Mononuclear cell (primary cell): ENCODE results near the gene ATP2A1. TPM values are rescaled to one million over a fixed set of nuclear protein-coding genes. Genes with fewer than 3 reads are reported as not detected.

Experiments
- H3K27me3 ChIP-seq: 2 replicates; pipeline ENCODE4 v1.6.0; 2011; ENCODE audit warnings: low read length, control low read depth; ENCODE audit not compliant: insufficient read depth
- H3K4me1 ChIP-seq: 2 replicates; pipeline ENCODE4 v1.5.1; 2011; ENCODE audit warnings: mild to moderate bottlenecking, low read length, control low read depth; ENCODE audit not compliant: insufficient read depth
- H3K4me3 ChIP-seq: 2 replicates; pipeline ENCODE4 v1.5.1; 2011; ENCODE audit warnings: mild to moderate bottlenecking, low read length, moderate library complexity
- H3K9me3 ChIP-seq: 2 replicates; pipeline ENCODE4 v1.5.1; 2011; ENCODE audit warnings: low read depth, mild to moderate bottlenecking, control low read depth, low read length
- total RNA-seq: library from RNA; depleted of rRNA; stranded (reverse); fragments of >200 nt; gene quantifications from one replicate; pipeline ENCODE4 v1.2.3, GENCODE V29; 2012

The ATP2A1 gene
- total RNA-seq, 1 donor = 0.52 TPM

GRCh38 chr16:28903344-28904042 is 25.2 kb downstream of the ATP2A1 start:
- no peaks in the 10 kb centered on the region for H3K4me1 ChIP-seq
- H3K4me3 ChIP-seq = no peak overlapping the region

DNA sequence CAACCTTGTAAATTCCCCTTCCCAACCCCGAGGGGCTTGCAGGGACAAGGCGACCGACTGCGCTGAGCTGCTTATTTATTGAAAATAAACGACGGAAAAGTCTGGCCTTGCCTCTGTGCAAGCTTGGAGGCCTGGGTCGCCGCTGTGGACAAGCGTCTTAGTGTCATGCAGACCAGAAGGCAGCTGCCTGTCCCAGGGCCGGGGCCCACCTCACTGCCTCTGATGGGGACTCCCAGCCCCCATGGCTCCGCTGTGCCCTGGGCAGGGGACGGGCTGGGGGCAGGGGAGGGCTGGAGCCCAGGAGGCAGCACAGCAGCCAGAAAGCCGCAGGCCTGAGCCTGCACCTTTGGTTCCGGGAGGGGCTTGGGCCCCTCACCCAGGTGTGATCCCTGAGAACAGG is 26.1 kb downstream of the ATP2A1 start:
- Histone ChIP-seq H3K4me1 (no peaks in the 10 kb centered on the region), H3K9me3 (no peaks in the 10 kb centered on the region), H3K27me3 (no peaks in the 10 kb centered on the region), H3K4me3 (no peak overlapping the region)

More at GRCh38 chr16:28903344-28904042, 25.2 kb downstream of the ATP2A1 start:
- H3K27me3 ChIP-seq = no peaks in the 10 kb centered on the region
- no peaks in the 10 kb centered on the region for H3K9me3 ChIP-seq

GRCh38 chr16:28904828-28905227 is 26.5 kb downstream of the ATP2A1 start:
- H3K4me1 ChIP-seq = no peaks in the 10 kb centered on the region
- H3K4me3 ChIP-seq = no peak overlapping the region
- no peaks in the 10 kb centered on the region for H3K27me3 ChIP-seq
- H3K9me3 ChIP-seq = no peaks in the 10 kb centered on the region

GRCh38 chr16:28905229-28905754 is 27.0 kb downstream of the ATP2A1 start:
- H3K4me1 ChIP-seq = no peaks in the 10 kb centered on the region
- H3K27me3 ChIP-seq = no peaks in the 10 kb centered on the region
- no peaks in the 10 kb centered on the region for H3K9me3 ChIP-seq
- no peak overlapping the region for H3K4me3 ChIP-seq

DNA sequence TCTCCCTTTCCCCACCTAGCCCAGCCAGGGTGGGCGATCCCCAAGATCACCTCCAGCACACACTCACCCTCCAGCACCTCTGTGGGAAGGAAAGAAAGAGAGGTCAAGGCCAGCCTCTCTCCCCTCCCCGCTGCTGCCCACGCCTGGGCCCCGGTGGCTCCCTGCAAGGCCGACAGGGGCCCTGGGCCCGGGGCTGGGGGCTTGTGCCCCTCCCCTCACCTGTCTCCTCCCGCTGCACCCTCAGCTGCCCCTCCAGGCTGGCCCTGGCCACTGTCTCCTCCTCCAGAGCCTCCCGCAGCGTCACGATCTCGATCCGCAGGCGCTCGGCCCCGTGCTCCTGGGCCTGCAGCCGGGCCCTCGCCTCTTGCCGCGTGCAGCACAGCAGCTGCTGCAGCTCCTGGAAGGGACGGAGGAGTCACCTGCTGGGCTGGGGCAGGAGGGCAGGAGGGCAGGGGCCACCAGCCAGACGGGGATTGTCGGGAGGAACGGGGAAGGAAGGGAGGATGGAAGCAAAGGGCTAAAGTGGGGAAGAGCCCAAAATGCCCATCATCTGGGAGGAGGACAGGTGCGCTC is 27.6 kb downstream of the ATP2A1 start:
- Histone ChIP-seq H3K9me3 (no peaks in the 10 kb centered on the region), H3K4me1 (no peaks in the 10 kb centered on the region), H3K4me3 (no peak overlapping the region), H3K27me3 (no peaks in the 10 kb centered on the region)

- Histone ChIP-seq H3K9me3 (no peaks in the 10 kb centered on the region), H3K27me3 (no peaks in the 10 kb centered on the region), H3K4me3 (no peak overlapping the region), H3K4me1 (no peaks in the 10 kb centered on the region)
These were observed 32.1 kb downstream of the ATP2A1 start for GRCh38 chr16:28910086-28911031.

DNA sequence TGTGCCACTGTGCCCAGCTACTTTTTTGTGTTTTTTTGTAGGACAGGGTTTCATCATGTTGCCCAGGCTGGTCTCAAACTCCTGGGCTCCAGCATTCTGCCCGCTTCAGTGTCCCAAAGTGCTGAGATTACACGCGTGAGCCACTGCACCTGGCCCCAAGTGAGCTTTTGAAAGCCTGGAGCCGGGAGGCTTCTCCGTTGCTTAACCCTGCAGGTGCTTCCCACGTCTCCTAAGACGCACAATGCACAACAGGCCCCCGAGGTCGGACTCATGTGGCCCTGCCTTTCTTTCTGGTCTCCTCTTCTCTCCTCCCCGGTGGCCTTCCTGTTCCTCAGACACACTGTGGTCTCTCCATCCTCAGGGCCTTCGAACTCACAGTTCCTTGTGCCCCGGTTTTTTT is 34.3 kb downstream of the ATP2A1 start:
- Histone ChIP-seq H3K4me3 (no peak overlapping the region), H3K27me3 (no peaks in the 10 kb centered on the region), H3K4me1 (no peaks in the 10 kb centered on the region), H3K9me3 (no peaks in the 10 kb centered on the region)

- no peak overlapping the region for H3K4me3 ChIP-seq
- no peaks in the 10 kb centered on the region for H3K4me1 ChIP-seq
- H3K27me3 ChIP-seq = no peaks in the 10 kb centered on the region
- H3K9me3 ChIP-seq = no peaks in the 10 kb centered on the region
These were observed 35.8 kb downstream of the ATP2A1 start for GRCh38 chr16:28913946-28914724.

- H3K9me3 ChIP-seq = no peaks in the 10 kb centered on the region
- no peaks in the 10 kb centered on the region for H3K27me3 ChIP-seq
- H3K4me1 ChIP-seq = no peaks in the 10 kb centered on the region
- H3K4me3 ChIP-seq = no peak overlapping the region
These were observed 36.9 kb downstream of the ATP2A1 start for GRCh38 chr16:28915181-28915580.

DNA sequence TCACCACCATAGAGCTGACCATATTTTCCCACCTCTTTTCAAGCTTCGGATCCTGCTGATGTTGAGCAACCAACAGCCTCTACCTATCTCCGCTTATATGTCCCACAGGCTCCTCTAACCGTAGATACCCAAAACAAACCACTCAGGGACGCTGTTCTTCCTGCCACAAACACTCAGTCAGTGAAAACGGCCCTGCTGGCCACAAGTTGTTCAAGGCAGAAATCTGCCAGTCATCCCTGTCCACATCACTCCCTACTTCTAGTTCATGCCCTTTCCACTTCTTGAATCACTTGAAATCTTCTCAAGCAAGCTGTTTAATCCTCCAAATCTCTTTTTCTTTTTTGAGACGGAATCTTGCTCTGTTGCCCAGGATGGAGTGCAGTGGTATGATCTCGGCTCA is 38.8 kb downstream of the ATP2A1 start:
- Histone ChIP-seq H3K9me3 (no peaks in the 10 kb centered on the region), H3K27me3 (no peaks in the 10 kb centered on the region), H3K4me1 (no peaks in the 10 kb centered on the region), H3K4me3 (no peak overlapping the region)

GRCh38 chr16:28918698-28919097 is 40.4 kb downstream of the ATP2A1 start:
- Histone ChIP-seq H3K9me3 (no peaks in the 10 kb centered on the region), H3K4me3 (no peak overlapping the region), H3K4me1 (peaks cover 11% of the 10 kb centered on the region), H3K27me3 (no peaks in the 10 kb centered on the region)

DNA sequence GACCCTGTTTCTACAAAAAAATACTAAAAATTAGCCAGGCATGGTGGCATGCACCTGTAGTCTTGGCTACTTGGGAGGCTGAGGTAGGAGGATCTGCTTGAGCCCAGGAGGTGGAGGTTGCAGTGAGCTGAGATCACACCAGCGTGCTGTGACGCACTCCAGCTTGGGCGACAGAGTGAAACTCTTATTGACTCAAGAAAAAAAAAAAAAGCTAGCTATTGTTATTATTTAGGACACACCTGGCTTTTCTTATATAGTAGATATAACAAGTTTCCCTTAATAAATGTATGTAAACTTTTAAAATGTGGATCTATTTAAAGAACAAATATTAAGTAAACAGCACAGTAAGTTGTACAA is 44.9 kb downstream of the ATP2A1 start:
- no peaks in the 10 kb centered on the region for H3K27me3 ChIP-seq
- H3K4me1 ChIP-seq = peaks cover 24% of the 10 kb centered on the region
- H3K4me3 ChIP-seq = no peak overlapping the region
- no peaks in the 10 kb centered on the region for H3K9me3 ChIP-seq

DNA sequence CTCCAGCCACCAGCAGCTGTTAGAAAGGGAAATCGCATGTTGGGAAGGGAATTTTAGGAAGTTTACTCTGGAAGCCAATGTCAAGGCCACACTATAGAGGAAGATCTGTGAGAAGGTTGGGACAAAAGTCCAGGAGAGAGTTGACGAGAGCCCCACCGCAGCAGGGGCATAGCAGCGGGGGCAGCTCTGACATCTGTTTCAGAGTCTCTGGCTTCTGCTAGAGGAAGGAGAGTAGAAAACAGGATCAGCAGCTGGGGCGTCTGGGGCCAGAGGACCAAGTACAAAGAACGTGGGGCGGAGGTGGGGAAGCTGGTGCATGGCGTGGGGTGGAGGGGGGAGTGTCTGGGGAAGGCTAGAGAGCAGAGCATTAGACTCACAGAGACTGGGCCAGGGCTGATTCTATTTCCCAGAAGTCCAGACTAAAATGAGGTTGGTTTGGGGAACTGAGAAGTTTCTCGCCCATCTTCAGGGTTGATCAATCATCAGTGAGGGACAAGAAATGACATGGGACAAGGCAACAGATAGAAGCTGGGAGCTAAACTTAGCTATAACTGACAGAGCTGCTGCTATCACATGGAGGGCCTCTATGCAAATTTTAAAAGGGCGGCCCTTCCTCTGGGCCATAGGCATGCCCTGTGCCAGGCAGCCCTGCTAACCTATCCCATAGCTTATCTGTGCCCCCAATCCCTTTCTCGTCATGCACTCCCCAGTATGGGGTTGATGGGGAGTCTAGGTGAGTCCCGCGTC is 45.5 kb downstream of the ATP2A1 start:
- Histone ChIP-seq H3K9me3 (no peaks in the 10 kb centered on the region), H3K4me1 (peaks cover 24% of the 10 kb centered on the region), H3K27me3 (no peaks in the 10 kb centered on the region), H3K4me3 (peak overlapping the region; percentile 91)

GRCh38 chr16:28924399-28924761 is 46.1 kb downstream of the ATP2A1 start:
- H3K27me3 ChIP-seq = no peaks in the 10 kb centered on the region
- no peaks in the 10 kb centered on the region for H3K9me3 ChIP-seq
- peak overlapping the region; percentile 91 for H3K4me3 ChIP-seq
- peaks cover 24% of the 10 kb centered on the region for H3K4me1 ChIP-seq
